ENCODE data around the gene CCNE1.

- TF ChIP-seq CREB1 (CRISPR knock-in tag; IDR thresholded peaks at IDR 0.05; ENCODE audit: low read depth), result no peak
- no peak for TF ChIP-seq CTCF (conservative IDR thresholded peaks at IDR 0.05; ENCODE audit: low read depth in 2 of 2)
- TF ChIP-seq POLR2AphosphoS5 (IDR thresholded peaks at IDR 0.05; ENCODE audit: low read depth), result no peak
- no peak for TF ChIP-seq EZH2 (IDR thresholded peaks at IDR 0.05; ENCODE audit: low read depth, unreplicated experiment)
- TF ChIP-seq ZNF462 (CRISPR knock-in tag; IDR thresholded peaks at IDR 0.05), result no peak
- TF ChIP-seq JUNB (IDR thresholded peaks at IDR 0.05; ENCODE audit: unreplicated experiment), result no peak
- no peak for TF ChIP-seq EZH2phosphoT487 (IDR thresholded peaks at IDR 0.05; ENCODE audit: unreplicated experiment)
- no peak for TF ChIP-seq REST (IDR thresholded peaks at IDR 0.05; ENCODE audit: unreplicated experiment)
- TF ChIP-seq NANOG (IDR thresholded peaks at IDR 0.05; ENCODE audit: borderline replicate concordance), result no peak
Observed at GRCh38 chr19:29871143-29871542, 59.4 kb downstream of the CCNE1 start.
